Mucosa of descending colon (tissue), 3 donors: ENCODE results near the gene BIN1. TPM values are rescaled to one million over a fixed set of nuclear protein-coding genes. Genes with fewer than 3 reads are reported as not detected.
A peak's percentile ranks its signal among the peaks of the same experiment; 100 is the strongest.

Experiments used
- ATAC-seq: fragments of 200-7000 bp; cut with Tn5 transposase; one replicate; pipeline ENCODE4 v1.9.1; 2020; ENCODE audit warnings: mild to moderate bottlenecking, moderate library complexity
- DNase-seq, 3 donors: peaks; one replicate each; pipeline ENCODE4 v3.0.0-alpha.2; 2020
- H3K36me3 ChIP-seq: fragments of 200-600 bp; one replicate; pipeline ENCODE4 v1.8.0; 2021; ENCODE audit warnings: low read depth, mild to moderate bottlenecking
- H3K4me1 ChIP-seq: fragments of 200-600 bp; one replicate; pipeline ENCODE4 v1.8.0; 2021; ENCODE audit warnings: low read depth, mild to moderate bottlenecking
- H3K4me3 ChIP-seq: fragments of 200-600 bp; one replicate; pipeline ENCODE4 v1.8.0; 2021; ENCODE audit warnings: mild to moderate bottlenecking
- H3K9me3 ChIP-seq: fragments of 200-600 bp; one replicate; pipeline ENCODE4 v1.8.0; 2021; ENCODE audit warnings: mild to moderate bottlenecking
- intact Hi-C, 2 donors: fragments of 100-400 bp; cut with DNase I in 1 of 2; cut with micrococcal nuclease in 1 of 2; formaldehyde crosslinking; loops; one replicate each; pipeline versions ENCODE4 v1.11.0 to v1.11.1; 2022; cut with DNase I, micrococcal nuclease
- total RNA-seq, 3 donors: library from RNA; stranded (reverse); fragmentation: NEBNext Ultra II Directional in 2 of 3; extraction: Animal tissue kit (Norgen Biotek cat#: 25700) in 2 of 3; gene quantifications; one replicate each; pipeline versions ENCODE4 v1.2.1 to v1.2.4, GENCODE V29; 2021 to 2023
- TF ChIP-seq, protein P1 (sequence below): fragments of 200-600 bp; IDR thresholded peaks from one replicate; pipeline ENCODE4 v1.8.0; 2022; ENCODE audit warnings: antibody characterized with exemption, mild to moderate bottlenecking
- donor health status: DM: no; HTN: no; CAD: no; lungs with moderate emphysema.
- donor health status: DM: no; HTN: no; CAD: no.
- donor health status: DM: no; HTN: yes; CAD: no.

The BIN1 gene
- total RNA-seq, 3 donors from 2014 or later, result 37.6 to 65.7 (median 46.3) TPM

- Histone ChIP-seq H3K9me3 (no peaks in the 10 kb centered on the region), H3K36me3 (no peaks in the 10 kb centered on the region), H3K4me1 (peaks cover 40% of the 10 kb centered on the region), H3K4me3 (no peak overlapping the region)
- TF ChIP-seq, protein P1, sequence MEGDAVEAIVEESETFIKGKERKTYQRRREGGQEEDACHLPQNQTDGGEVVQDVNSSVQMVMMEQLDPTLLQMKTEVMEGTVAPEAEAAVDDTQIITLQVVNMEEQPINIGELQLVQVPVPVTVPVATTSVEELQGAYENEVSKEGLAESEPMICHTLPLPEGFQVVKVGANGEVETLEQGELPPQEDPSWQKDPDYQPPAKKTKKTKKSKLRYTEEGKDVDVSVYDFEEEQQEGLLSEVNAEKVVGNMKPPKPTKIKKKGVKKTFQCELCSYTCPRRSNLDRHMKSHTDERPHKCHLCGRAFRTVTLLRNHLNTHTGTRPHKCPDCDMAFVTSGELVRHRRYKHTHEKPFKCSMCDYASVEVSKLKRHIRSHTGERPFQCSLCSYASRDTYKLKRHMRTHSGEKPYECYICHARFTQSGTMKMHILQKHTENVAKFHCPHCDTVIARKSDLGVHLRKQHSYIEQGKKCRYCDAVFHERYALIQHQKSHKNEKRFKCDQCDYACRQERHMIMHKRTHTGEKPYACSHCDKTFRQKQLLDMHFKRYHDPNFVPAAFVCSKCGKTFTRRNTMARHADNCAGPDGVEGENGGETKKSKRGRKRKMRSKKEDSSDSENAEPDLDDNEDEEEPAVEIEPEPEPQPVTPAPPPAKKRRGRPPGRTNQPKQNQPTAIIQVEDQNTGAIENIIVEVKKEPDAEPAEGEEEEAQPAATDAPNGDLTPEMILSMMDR, result no peak
- no peak for ATAC-seq
- intact Hi-C loops, result no loop called here
- no peak for DNase-seq
Observed at GRCh38 chr2:127102521-127103242, 4.3 kb downstream of the BIN1 start.

DNA sequence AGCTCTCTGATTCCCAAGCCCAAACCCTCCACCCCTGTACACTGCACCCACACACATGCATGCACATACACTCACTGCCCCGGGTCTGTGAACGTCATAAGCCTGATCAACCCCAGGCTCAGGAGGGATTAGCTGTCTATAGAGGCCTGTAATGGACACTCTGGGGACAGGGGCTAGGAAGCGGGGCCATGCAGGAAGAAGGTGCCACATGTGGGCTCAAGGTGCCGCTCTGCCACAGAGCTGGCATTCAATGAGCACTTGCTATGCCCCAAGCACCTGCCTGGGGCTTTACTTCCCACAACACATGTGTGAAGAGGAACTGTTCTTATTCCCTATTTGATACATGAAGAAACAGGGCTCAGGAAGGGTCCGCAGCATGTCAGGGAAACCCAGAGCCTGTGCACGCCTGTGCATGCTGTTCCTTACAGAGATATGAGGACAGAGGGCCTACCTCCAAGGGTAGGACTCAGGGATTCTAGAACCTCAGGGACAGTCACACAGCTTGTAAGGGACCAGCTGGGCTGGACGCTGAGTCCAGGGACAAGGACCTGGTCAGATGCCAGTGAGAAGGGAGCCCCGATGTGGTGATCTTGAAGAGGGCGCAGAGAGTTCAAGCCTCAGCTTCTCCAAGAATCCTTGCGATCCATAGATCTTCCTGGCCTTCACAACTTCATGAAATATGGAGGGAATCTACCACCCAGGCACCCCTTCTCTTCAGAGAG is 5.0 kb downstream of the BIN1 start:
- Histone ChIP-seq H3K4me1 (peaks cover 45% of the 10 kb centered on the region), H3K36me3 (no peaks in the 10 kb centered on the region), H3K4me3 (no peak overlapping the region), H3K9me3 (no peaks in the 10 kb centered on the region)
- TF ChIP-seq, protein P1, result no peak
- DNase-seq (peak in 1 of 3 donors; percentile 23), ATAC-seq (no peak)
- intact Hi-C loops, result no loop called here

- H3K36me3 ChIP-seq, result no peaks in the 10 kb centered on the region
- ATAC-seq (no peak), DNase-seq (no peak)
- no peaks in the 10 kb centered on the region for H3K9me3 ChIP-seq
- no peak overlapping the region for H3K4me3 ChIP-seq
- peaks cover 45% of the 10 kb centered on the region for H3K4me1 ChIP-seq
- intact Hi-C loops, result no loop called here
- TF ChIP-seq, protein P1, result no peak
Observed at GRCh38 chr2:127101048-127101611, 5.8 kb downstream of the BIN1 start.

GRCh38 chr2:127100251-127101047 is 6.5 kb downstream of the BIN1 start:
- peak; percentile 87 for ATAC-seq
- H3K36me3 ChIP-seq, result no peaks in the 10 kb centered on the region
- no peak overlapping the region for H3K4me3 ChIP-seq
- H3K9me3 ChIP-seq, result no peaks in the 10 kb centered on the region
- intact Hi-C loops, result no loop called here
- TF ChIP-seq, protein P1, result no peak
- peaks cover 41% of the 10 kb centered on the region for H3K4me1 ChIP-seq
- peak; percentile 85 to 88 (median 85) for DNase-seq

GRCh38 chr2:127098711-127099110 is 8.2 kb downstream of the BIN1 start:
- Histone ChIP-seq H3K9me3 (no peaks in the 10 kb centered on the region), H3K4me3 (no peak overlapping the region), H3K4me1 (peaks cover 52% of the 10 kb centered on the region), H3K36me3 (no peaks in the 10 kb centered on the region)
- DNase-seq, result peak in 1 of 3 donors; percentile 43
- TF ChIP-seq, protein P1, result no peak
- intact Hi-C loops, result no loop called here
- ATAC-seq, result no peak
